GM23248 (cell line): ENCODE measurements around the gene WRNIP1.

Experiments used
- EZH2 ChIP-seq: fragments of 200-600 bp; sonication (generic); IDR thresholded peaks from 2 replicates; pipeline ENCODE4 v1.6.1; 2018; ENCODE audit warnings: antibody characterized with exemption, mild to moderate bottlenecking; ENCODE audit not compliant: insufficient read depth, poor library complexity, severe bottlenecking
- EZH2phosphoT487 ChIP-seq: fragments of 200-600 bp; sonication (generic); IDR thresholded peaks from 2 replicates; pipeline ENCODE4 v1.6.1; 2018; ENCODE audit warnings: antibody characterized with exemption, moderate library complexity, mild to moderate bottlenecking, low read depth; ENCODE audit not compliant: insufficient read depth

GRCh38 chr6:2758980-2759379, 6.2 kb upstream of the WRNIP1 start:
- no peak for TF ChIP-seq EZH2
- TF ChIP-seq EZH2phosphoT487, result no peak
